Embryonic facial prominence (tissue), 1 donor: ENCODE measurements around the gene TTYH3.
"Not testable (repeated sequence)": the region's sequence is repeated elsewhere in the genome, so short reads cannot be mapped to it uniquely, and the experiment has no call there.

Experiments
- DNase-seq: peaks from one replicate; pipeline ENCODE4 v3.0.0-alpha.2; 2016; ENCODE audit errors: extremely low spot score

Gene TTYH3

DNA sequence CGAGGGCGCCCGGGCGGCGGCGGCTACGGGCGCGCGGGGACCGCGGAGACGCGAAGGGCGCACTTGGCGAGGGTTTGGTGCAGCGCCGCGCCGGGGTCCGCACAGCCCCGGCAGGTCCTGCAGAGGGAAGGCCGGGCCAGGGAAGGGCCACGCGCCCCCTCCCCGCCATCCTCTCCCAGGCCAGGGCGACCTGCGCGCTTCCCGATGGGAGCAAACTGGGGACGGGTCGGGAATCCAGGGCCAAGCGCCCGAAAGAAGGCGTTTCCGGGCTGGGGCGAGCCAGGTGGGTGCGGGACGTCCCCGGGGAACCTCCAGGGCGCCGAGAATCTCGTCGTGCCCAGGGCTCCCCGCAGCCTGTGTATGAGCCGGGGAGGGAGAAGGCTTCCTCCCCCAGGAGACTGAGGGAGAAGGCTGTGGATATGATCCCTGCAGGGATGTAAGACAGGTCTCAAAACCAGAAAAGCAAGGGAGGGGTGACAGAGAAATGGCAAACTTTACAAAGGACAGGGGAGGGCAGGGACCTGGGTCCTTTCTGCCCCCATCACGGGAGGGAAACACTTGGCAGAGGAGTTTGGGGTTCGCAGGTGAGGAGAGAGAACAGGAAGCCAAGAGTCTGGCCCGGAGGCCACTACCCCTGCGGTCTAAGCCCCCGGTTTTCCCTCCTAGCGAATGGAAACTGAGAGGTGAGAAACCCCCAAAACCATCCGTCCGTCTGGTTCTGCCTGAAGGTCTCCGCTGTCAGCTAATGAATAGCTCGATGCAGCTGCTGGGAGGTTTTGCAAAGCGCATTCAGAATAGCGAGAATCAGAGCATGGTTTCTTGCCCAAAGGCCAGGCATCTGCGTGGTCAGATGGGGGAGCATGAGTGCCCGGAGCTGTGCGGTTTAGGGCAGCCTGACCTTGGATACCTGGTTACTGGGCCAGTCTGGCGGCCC, 56.9 kb downstream of the TTYH3 start:
- DNase-seq: no peak

DNA sequence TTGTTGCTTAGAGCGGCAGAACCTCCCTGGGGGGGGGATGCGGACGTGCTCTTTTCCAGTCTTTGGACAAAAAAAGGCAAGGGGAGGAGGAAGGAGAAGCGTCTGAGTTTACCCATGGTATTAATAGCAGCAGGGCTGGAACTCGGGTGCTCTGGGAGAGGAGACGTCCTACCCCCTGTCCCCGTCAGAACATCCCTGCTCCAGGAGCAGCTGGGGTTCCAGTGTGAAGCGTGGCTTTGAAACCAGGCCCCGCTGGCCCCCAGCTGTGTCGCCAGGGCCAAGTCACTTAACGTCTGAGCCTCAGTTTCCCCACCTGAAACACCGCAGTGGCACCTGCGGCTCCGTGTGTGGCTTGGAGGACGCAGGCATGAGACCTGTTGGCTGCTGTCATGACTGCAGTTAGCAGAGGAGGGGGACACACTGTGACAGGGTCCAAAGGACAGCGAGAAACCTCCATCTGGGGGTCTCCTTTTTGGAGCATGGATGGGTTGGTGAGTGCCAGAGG, 57.6 kb downstream of the TTYH3 start:
- DNase-seq: no peak

DNA sequence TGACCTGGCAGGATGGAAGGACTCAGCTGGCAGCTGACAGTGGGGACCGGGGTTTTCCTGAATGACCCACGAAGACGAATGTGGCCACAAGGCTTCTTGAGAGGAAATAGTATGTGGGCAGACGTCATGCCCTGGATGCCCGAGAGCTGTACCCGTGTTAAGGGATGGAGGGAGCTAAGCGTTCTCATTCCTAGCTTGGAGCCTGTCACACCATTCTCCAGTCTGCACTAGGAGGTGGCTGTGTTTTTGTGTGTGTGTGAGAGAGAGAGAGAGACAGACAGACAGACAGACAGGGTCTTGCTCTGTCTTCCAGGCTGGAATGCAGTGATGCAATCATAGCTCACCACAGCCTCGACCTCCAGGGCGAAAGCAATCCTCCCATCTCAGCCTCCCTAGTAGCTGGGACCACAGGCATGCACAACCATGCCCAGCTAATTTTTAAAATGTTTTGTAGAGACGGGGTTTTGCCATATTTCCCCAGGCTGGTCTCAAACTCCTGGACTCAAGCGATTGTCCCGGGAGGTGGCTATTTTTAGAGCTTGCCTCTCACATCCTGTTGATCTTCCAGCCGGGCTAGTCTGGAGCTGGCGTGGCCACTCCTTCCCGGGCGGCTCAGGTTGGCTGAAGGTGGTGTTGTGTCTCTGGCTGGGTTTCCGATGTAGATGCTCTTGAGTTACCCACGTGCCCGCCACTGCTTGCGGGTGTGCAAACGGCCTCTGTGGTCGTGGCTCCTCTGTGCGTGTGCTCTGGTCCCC, 58.3 kb downstream of the TTYH3 start:
- DNase-seq: no peak

DNA sequence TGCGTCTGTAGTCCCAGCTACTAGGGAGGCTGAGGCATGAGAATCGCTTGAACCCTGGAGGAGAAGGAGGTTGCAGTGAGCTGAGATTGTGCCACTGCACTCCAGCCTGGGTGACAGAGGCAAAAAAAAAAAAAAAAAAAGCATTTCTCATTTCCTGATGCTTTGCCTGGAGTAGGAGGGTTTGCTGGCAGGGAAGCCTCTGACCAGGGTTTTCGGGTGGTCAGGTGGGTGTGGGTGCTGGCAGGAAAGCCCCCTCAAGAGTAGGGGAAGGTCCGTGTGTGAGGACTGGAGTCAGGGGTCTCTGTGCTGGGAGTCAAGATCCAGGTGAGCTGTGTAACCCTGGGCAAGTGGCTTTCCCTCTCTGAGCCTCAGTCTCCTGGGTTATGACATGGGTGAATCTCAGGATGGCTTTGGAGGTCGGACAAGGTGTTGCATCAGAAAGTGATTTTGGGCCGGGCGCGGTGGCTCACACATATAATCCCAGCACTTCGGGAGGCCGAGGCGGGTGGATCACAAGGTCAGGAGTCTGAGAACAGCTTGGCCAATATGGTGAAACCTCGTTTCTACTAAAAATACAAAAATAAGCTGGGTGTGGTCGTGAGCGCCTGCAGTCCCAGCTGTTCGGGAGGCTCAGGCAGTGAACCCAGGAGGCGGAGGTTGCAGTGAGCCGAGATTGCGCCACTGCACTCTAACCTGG, 59.4 kb downstream of the TTYH3 start:
- no peak for DNase-seq

DNA sequence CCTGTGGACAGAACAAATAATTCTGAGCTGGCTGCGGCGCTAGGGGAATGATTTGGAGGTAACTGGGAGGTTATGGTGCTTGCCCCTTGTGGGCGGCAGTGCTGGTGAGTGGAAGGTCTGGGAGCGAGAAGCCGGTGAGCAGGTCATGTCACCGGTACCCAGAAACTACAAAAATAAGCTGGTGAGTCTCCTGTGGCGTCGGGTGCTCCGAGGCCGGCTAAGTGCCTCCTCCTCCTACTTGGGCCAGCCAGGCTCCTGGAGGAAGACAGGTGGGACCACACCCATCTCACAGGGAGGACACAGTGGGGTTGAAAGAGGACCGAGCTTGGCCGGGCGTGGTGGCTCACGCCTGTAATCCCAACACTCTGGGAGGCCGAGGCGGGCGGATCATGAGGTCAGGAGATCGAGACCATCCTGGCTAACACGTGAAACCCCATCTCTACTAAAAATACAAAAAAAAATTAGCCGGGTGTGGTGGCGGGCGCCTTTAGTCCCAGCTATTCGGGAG, 60.2 kb downstream of the TTYH3 start:
- DNase-seq: not testable (repeated sequence)

DNA sequence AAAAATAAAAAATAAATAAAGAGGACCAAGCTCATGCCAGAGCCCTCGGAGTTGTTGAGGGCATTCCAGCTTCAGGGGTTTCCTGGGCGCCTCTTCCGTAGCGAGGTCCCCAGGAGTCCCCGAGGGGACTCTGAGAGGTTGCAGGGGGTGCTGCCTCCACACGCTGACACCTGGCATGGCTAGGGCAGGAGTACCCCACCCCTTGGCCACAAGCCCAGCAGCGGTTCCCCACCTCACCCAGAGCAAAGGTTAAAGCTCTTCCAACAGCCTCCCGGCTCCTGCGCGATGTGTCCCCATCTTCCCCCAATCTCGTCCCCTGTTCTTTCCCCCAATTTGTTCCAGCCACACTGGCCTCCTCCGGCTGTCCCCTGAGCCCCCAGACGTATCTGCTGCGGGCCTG, 60.8 kb downstream of the TTYH3 start:
- DNase-seq: no peak

DNA sequence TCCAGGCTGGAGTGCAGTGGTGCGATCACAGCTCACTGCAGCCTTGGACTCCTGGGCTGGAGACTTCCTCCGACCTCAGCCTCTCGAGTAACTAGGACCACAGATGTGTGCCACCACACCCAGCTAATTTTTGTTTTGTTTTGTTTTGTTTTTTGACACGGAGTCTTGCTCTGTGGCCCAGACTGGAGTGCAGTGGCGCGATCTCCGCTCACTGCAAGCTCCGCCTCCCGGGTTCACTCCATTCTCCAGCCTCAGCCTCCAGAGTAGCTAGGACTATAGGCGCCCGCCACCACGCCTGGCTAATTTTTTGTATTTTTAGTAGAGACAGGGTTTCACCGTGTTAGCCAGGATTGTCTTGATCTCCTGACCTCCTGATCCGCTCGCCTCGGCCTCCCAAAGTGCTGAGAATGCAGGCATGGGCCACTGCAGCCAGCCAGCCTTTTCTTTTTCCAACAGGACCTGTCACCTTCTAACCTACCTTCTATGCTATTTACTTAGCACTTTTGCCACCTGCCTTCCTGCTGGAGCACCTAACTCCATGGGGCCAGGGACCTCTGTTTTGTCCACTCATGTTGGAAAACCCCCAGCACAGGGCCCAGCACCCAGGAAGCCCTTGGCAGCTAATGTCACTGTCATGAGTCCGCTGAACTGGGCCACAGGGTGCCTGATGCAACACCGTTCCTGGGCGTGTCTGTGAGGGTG, 61.8 kb downstream of the TTYH3 start:
- DNase-seq: not testable (repeated sequence)

DNA sequence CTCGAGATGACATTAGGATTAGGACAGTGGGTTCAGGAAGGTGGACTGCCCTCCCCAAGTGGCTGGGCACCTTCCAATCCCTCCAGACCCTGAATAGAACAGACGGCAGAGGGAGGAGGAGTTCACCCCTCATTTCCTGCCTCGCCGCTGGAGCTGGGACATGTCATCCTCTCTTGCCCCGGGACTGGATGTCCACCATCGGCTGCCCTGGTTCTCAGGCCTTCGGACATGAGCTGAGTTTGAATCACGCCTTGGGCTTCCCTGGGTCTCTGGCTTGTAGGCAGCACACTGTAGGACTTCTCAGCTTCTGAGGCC, 62.3 kb downstream of the TTYH3 start:
- DNase-seq: not testable (repeated sequence)

DNA sequence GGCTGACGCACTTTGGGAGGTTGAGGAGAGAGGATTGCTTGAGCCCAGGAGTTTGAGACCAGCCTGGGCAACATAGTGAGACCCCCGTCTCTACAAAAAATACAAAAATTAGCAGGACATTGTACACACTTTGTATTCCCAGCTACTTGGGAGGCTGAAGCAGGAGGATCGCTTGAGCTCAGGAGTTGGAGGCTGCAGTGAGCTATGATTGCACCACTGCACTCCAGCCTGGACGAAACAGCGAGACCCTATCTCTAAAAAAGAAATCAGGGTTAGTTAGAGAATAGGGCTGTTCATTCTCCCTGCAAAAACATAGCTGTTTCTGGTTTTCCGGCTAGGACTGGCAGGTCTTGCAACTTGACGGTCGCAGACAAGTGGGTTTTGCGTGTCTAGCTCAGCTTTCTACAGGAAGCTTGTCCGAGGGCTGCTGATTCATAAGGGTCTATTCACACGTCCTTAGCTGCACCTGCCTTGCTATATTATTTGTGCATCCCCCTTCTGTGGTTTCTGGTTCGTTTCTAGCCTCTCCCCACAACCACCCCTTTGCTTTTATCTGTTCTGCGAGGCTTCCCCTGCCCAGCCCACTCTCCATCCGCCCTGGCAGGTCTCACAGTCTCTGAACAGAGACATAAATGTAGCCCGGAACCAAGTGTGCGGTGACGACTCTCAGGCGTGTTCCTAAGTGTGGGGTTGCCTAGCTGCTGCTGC, 66.9 kb downstream of the TTYH3 start:
- DNase-seq: no peak

DNA sequence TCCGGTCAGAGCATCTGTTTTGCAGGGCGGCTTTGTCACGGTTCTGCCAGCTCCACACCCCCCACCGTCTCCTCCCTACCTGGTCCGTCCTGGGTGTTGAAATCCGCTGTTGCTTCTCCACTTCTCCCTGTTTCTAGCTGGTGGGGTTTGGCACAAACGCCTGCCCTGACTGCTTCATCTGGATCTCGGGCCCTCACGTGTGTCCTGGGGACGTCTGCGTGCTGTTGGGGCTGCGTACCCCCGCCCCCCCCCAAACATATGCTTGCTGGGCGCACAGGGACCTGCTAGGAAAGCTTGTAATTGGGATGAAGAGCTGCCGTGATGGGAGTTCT, 67.5 kb downstream of the TTYH3 start:
- no peak for DNase-seq

DNA sequence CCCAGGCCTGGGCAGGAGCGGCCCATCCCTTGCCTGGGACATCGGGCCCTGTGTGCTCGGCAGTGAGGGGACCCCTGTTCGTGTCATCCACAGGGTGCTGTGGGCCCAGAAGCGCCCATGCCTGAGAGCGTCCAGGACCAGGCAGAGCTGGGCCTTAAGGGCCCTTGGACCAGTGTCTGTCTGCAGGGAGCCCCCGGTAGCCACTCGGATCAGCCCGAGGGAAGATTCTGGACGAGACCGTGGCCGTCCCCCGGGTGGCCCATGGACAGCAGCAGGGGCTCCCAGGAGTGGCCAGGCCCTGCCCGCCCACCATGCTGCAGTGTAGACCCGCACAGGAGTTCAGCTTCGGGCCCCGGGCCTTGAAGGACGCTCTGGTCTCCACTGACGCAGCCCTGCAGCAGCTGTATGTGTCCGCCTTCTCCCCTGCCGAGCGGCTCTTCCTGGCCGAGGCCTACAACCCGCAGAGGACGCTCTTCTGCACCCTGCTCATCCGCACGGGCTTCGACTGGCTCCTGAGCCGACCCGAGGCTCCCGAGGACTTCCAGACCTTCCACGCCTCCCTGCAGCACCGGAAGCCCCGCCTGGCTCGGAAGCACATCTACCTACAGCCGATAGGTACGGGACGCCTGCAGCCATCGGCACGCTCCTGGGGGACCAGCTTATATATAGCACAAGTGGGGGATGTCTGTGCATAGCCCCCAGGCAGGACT, 68.5 kb downstream of the TTYH3 start:
- no peak for DNase-seq

DNA sequence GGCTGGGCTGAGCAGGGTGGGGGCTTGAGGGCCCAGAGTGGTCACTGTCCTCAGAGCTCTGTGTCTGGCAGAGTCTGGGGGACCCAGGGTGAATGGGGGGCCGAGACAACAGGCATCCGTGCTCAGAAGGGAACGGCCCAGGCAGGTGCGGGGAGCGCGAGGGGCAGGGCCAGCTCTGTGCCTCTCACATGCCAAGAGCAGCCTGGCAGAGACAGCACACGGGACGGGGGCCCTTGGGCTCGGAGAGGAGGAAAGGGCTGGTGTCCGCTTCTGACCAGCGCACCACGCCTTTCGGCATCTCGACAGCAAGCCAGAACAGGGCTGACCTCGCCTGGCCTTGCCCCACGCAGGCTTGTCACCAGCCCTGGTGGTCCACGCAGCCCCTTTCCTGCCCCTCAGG, 69.6 kb downstream of the TTYH3 start:
- no peak for DNase-seq

DNA sequence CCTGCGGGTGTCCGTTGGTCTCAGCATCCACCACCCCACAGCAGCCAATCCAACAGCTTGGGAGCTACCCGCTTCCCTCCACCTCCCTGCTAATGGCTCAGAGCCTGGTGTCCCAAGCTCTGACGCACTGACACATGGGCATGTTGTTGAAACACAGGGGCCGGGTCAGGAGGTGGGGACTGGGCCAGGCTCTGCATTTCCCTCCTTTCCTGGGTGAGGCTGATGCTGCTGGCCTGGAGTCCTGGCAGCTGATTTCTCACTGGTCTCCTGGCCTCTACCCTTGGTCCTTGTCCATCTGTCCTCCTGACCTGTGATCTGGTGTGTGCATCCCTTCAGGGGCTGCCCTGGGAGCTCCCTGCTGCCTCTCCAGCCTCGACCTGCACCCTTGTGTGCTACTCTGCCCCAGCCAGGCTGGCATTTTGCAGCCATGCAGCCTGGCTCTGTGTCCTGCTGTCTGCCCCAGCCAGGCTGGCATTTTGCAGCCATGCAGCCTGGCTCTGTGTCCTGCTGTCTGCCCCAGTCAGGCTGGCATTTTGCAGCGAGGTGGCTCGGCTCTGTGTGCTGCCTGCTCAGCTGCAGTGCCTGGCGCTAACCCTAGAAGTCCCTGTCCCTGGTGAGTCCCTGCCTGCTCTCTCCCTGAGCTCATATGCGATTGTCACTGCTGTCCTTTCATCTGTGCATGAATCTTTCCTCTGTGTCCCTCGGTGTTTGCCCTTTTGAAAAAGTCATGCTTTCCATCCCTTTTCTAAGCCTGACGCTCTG, 70.2 kb downstream of the TTYH3 start:
- DNase-seq: no peak

DNA sequence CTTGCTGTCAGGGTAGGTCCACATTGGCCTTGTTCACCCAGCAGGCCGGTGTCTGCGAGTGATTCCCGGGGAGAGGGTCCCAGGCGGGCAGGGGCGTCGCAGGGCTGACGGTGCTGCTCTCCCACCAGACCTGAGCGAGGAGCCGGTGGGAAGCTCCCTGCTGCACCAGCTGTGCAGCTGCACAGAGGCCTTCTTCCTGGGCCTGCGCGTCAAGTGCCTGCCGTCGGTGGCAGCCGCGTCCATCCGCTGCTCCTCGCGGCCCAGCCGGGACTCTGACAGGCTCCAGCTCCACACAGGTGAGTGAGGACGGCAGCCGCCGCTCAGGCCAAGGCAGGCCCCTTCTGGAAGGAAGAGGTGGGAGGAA, 70.8 kb downstream of the TTYH3 start:
- no peak for DNase-seq

DNA sequence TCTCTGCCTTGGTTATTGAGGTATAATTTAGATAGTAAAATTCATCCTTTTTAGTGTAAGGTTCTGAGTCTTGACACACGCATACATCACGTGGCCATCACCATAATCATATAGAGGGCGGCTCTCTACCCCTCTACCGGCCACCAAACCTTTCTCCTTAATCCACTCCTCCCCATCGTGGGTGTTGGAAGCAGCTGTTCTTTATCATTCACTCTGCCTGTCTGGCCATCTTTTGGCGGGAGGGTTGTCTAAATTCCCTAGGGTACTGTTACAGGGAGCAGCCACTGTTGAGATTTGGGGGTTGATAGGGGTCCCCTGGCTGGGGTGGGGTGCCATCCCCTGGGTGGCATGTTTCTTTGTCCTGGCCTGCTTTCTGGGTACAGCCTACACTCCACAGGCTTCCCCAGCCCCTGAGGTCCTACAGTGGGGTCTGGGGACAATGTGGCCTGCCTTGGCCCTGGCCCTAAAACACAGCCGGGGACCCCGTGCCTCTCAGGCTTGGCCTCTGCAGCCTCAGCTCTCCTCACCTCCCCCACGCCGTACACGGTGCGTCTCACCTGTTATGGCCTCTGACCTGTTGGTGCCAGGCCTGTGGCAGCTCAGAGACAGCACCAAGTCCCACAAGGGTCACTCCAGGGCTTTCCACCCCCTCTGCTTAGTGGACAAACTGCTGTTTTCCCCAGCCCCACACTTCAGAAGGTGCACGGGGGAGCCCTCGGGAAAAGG, 73.7 kb downstream of the TTYH3 start:
- DNase-seq: no peak

DNA sequence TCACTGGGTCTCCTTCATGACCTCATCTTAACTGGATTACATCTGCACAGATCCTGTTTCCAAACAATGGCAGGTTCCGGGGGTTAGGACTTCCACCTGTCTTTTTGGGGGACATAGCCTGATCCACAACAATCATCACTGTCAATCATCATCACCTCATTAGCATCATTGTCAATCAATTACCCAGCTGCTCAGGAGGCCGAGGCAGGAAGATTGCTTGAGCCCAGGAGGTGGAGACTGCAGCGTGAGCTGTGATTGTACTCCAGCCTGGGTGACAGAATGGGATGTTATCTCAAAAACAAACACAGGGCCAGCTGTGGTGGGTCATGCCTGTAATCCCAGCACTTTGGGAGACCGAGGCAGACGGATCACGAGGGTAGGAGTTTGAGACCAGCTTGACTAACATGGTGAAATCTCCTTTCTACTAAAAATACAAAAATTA, 74.9 kb downstream of the TTYH3 start:
- DNase-seq: no peak

DNA sequence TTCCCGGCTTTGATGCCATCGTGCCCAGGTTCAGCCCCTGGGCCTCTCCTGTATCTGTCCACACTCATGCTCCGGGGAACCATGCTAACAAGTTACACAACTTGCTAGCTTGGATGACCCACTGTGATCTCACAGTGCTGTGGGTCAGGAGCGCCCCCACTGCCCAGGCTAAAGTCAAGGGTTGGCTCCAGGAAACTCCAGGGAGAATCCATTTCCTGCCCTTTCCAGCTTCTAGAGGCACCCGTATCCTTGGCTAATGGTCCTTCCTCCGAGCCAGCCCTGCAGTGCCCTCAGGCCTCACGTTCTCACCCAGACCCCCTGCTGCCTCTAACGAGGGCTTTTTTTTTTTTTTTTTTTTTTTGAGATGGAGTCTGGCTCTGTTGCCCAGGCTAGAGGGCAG, 75.7 kb downstream of the TTYH3 start:
- DNase-seq: no peak

DNA sequence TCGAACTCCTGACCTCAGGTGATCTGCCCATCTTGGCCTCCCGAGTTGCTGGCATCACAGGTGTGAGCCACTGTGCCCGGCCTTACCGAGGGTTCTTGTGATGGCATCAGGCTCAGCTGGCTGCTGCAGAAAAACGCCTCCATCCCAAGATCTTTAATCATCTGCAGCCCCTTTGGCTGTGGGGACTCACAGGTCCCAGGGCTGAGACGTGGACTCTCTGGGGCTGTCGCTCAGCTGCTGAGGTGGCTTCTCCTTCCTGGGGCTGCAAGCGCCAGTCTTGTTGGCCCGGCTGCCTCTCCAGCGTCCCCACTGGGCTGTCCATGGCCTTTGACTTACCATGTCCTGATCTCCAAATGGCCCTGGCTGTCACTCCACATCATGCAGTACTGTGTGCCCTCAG, 76.3 kb downstream of the TTYH3 start:
- DNase-seq: no peak
